OCI-LY1 (cell line): Measurements from ENCODE around the gene ST6GAL2.

Experiments
- EZH2 ChIP-seq: fragments of 200-600 bp; sonication (generic), shearing (Covaris generic); IDR thresholded peaks from 2 replicates; pipeline ENCODE4 v1.8.0; 2017; ENCODE audit warnings: borderline replicate concordance, mixed run types, mild to moderate bottlenecking, antibody characterized with exemption, low read length, moderate library complexity, mixed read lengths
- TF ChIP-seq, protein P1 (sequence below): fragments of 200-600 bp; sonication (generic), shearing (Covaris generic); IDR thresholded peaks from 2 replicates; pipeline ENCODE4 v1.5.1; 2017; ENCODE audit warnings: mild to moderate bottlenecking, antibody characterized with exemption, low read length, moderate library complexity, mixed read lengths

DNA sequence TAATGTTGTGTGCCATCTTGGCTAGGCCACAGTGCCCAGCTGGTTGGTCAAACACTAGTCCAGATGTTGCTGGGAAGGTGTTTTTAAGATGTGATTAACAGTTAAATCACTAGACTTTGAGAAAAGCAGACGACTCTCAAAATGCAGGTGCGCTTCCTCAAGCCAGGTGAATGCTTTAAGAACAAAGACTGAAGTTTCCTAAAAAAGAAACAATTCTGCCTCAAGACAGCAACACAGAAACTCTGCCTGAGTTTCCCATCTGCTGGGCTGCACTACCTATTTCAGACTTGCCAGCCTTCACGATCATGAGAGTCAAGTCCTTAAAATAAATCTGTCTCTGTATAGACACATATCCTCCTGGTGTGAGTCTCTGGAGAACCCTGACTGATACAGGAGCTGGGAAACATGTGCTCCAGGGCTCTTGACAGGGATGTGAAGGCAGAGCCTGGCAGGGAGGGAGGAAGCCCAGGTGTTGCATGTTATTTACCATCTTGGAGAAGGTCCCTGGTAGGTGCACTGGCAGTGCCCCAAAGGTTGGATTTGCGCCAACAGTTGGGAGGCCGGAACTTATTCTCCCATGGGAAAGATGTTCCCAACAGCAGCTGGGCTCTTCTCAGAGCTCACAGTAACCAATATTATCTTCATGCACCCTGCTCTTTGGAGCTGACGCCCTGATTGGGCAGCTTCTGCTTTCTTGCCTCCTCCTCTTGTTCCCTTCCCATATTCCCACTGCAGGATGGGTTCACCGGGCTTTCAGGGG lies 43.9 kb downstream of the ST6GAL2 start:
- TF ChIP-seq EZH2: no peak
- TF ChIP-seq, protein P1, sequence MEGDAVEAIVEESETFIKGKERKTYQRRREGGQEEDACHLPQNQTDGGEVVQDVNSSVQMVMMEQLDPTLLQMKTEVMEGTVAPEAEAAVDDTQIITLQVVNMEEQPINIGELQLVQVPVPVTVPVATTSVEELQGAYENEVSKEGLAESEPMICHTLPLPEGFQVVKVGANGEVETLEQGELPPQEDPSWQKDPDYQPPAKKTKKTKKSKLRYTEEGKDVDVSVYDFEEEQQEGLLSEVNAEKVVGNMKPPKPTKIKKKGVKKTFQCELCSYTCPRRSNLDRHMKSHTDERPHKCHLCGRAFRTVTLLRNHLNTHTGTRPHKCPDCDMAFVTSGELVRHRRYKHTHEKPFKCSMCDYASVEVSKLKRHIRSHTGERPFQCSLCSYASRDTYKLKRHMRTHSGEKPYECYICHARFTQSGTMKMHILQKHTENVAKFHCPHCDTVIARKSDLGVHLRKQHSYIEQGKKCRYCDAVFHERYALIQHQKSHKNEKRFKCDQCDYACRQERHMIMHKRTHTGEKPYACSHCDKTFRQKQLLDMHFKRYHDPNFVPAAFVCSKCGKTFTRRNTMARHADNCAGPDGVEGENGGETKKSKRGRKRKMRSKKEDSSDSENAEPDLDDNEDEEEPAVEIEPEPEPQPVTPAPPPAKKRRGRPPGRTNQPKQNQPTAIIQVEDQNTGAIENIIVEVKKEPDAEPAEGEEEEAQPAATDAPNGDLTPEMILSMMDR: no peak
